MCF 10A (cell line): ENCODE results near the gene PPAT. TPM values are rescaled to one million over a fixed set of nuclear protein-coding genes. Genes with fewer than 3 reads are reported as not detected.
A peak's percentile ranks its signal among the peaks of the same experiment; 100 is the strongest.

Experiments
- Bru-seq: library from RNA; stranded (reverse); fragments of 400-500 nt; gene quantifications from one replicate; lab custom pipeline; 2021; lab: Mats Ljungman, UMichigan
- BruChase-seq, 2 experiments: library from RNA; stranded (reverse); fragments of 400-500 nt; gene quantifications; one replicate each; lab custom pipeline; 2021; lab: Mats Ljungman, UMichigan
- BruUV-seq: library from RNA; stranded (reverse); fragments of 400-500 nt; replicated peaks from 2 replicates; lab custom pipeline; 2021; lab: Mats Ljungman, UMichigan
- CTCF ChIA-PET: fragments of 300-600 bp; sonication (Branson Sonifier 250); formaldehyde crosslinking; extraction: SDS; loops from one replicate; lab custom pipeline; 2021; ENCODE audit warnings: antibody characterized with exemption, inconsistent platforms; lab: Yijun Ruan, JAX
- POLR2A ChIA-PET: fragments of 300-600, 350-650 bp; sonication (Branson Sonifier 250); formaldehyde crosslinking; extraction: SDS; loops from one replicate; lab custom pipeline; 2020; ENCODE audit warnings: antibody characterized with exemption, inconsistent platforms; lab: Yijun Ruan, JAX
- DNase-seq: peaks from one replicate; pipeline ENCODE4 v3.0.0-alpha.2; 2018; ENCODE audit not compliant: unreplicated experiment
- H3K27ac Mint-ChIP-seq: one replicate; pipeline ENCODE4 v1.8.0; 2022; ENCODE audit warnings: mild to moderate bottlenecking, low read depth, mixed read lengths; ENCODE audit not compliant: unreplicated experiment
- H3K27me3 Mint-ChIP-seq: one replicate; pipeline ENCODE4 v1.8.0; 2022; ENCODE audit warnings: mixed read lengths; ENCODE audit not compliant: insufficient read depth, unreplicated experiment
- H3K36me3 Mint-ChIP-seq: one replicate; pipeline ENCODE4 v1.8.0; 2022; ENCODE audit warnings: mild to moderate bottlenecking, moderate library complexity, mixed read lengths; ENCODE audit not compliant: insufficient read depth, unreplicated experiment
- H3K4me1 Mint-ChIP-seq: one replicate; pipeline ENCODE4 v1.8.0; 2022; ENCODE audit warnings: mixed read lengths; ENCODE audit not compliant: insufficient read depth, unreplicated experiment
- H3K4me3 Mint-ChIP-seq: one replicate; pipeline ENCODE4 v1.8.0; 2022; ENCODE audit warnings: mild to moderate bottlenecking, moderate library complexity, mixed read lengths; ENCODE audit not compliant: unreplicated experiment
- H3K9me3 Mint-ChIP-seq: one replicate; pipeline ENCODE4 v1.8.0; 2022; ENCODE audit warnings: mixed read lengths; ENCODE audit not compliant: unreplicated experiment
- intact Hi-C: fragments of 100-400 bp; cut with micrococcal nuclease; formaldehyde crosslinking; loops from 2 replicates; pipeline ENCODE4 v1.14.1; 2022
- long read RNA-seq: library from polyadenylated mRNA; stranded (forward); transcript quantifications from one replicate; pipeline ENCODE4 v2.0.0, GENCODE V29; 2022
- total RNA-seq: library from RNA; stranded (reverse); gene quantifications from 2 replicates; pipeline ENCODE4 v1.2.3, GENCODE V29; 2022
- TF ChIP-seq, protein P1 (sequence below): fragments of 200-600 bp; IDR thresholded peaks from one replicate; pipeline ENCODE4 v1.8.0; 2022; ENCODE audit warnings: antibody characterized with exemption, mild to moderate bottlenecking; ENCODE audit not compliant: unreplicated experiment

Gene PPAT
- total RNA-seq (35.0 and 47.0 TPM in 2 replicates), Bru-seq, nascent RNA (percentile 85 among the genes with signal in this experiment), BruChase-seq, experiment 1, labeled RNA remaining after a 6-hour chase (percentile 86 among the genes with signal in this experiment), BruChase-seq, experiment 2, labeled RNA remaining after a 2-hour chase (percentile 79 among the genes with signal in this experiment)
- long read RNA-seq, full-length matches to known transcripts: 137 of 158 reads
- long read RNA-seq, partial matches to known transcripts: 2 of 158 reads
- long read RNA-seq, other reads (novel, unspliced or antisense): 19 of 158 reads

DNA sequence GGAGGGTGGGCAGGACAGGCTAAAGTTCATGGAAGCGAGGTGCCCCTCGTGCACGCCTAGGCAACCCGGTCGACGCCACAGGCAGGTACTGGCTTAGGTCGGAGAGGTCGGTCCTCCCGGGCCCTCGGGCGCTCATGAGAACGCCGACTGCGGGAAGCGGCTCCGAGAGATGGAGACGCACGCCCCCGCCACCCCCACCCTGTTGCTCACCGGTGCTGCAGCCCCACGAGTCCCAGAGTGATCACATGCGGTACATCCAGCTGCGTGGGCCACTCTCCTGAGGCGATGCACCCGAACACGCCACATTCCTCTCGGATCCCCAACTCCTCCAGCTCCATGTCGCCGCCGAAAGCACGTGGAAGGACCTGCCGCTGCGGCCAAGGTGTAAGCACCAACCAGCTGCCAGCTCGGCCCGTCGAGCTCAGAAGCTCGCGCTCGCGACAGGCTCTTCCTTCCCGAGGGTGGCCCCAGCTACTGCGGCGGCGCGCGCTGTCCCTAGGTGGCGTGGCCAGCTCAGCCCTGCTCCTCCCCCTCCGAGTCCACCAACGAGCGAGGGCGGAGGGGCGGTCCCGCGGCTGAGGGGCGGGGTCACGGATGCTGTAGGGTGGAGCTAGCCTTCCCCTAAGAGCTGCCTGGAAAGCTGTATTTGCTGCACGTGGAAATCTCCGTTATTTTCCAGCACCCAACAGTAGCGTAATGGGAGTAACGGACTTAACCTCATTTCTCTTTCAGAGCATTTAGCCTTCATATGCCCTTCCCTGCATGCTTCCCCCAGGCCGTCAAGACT, at the start of gene PPAT:
TSS of gene PPAT (minus strand) at position 476 of the 787 bp plus-strand sequence. CDS start at position 338, 138 bp downstream.
- TF ChIP-seq, protein P1, sequence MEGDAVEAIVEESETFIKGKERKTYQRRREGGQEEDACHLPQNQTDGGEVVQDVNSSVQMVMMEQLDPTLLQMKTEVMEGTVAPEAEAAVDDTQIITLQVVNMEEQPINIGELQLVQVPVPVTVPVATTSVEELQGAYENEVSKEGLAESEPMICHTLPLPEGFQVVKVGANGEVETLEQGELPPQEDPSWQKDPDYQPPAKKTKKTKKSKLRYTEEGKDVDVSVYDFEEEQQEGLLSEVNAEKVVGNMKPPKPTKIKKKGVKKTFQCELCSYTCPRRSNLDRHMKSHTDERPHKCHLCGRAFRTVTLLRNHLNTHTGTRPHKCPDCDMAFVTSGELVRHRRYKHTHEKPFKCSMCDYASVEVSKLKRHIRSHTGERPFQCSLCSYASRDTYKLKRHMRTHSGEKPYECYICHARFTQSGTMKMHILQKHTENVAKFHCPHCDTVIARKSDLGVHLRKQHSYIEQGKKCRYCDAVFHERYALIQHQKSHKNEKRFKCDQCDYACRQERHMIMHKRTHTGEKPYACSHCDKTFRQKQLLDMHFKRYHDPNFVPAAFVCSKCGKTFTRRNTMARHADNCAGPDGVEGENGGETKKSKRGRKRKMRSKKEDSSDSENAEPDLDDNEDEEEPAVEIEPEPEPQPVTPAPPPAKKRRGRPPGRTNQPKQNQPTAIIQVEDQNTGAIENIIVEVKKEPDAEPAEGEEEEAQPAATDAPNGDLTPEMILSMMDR: no peak

DNA sequence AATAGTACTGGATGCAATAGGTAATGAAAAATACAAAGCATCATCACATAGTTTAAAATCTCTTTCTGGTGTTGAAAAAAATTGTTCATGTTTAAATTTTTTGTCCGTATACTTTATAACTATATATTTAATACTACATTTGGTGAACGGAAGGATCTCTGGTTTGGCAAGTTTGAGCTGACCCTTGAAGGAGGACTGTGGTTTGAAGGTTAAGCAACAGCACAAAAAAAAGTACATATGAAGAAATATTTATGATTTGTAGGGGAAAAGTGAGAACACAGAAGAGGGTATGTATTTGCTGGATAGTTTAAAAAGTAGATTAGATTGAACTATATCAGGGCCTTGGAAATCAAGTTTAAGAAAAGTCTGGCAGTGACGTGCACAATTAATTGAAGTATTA, 45.3 kb upstream of the PPAT start:
- no TSS peak for BruUV-seq
- ChIA-PET CTCF (interaction anchor here (0.8 to 1.0 kb wide), 2 partner anchors 10 to 64 kb away, joined by 3 to 4 read pairs; no protein-coding TSS in a partner anchor), POLR2A (interaction anchor here (0.7 to 1.4 kb wide), 5 partner anchors 12 to 319 kb away, joined by 3 to 7 read pairs (median 3); partner anchors contain the start of gene AASDH)
- Mint-ChIP-seq H3K36me3 (peaks cover 94% of the 10 kb centered on the region), H3K4me3 (no peak overlapping the region), H3K4me1 (no peaks in the 10 kb centered on the region), H3K27me3 (no peaks in the 10 kb centered on the region), H3K9me3 (no peaks in the 10 kb centered on the region), H3K27ac (no peak overlapping the region)
- TF ChIP-seq, protein P1: no peak
- intact Hi-C loops: no loop called here
- DNase-seq: no peak

More for the DNA sequence above, at the start of gene PPAT:
- BruUV-seq: no TSS peak
- Mint-ChIP-seq H3K36me3 (peaks cover 13% of the 10 kb centered on the region), H3K27me3 (no peaks in the 10 kb centered on the region), H3K9me3 (no peaks in the 10 kb centered on the region), H3K4me1 (peaks cover 22% of the 10 kb centered on the region), H3K4me3 (peak within 1 kb of the TSS; percentile 95), H3K27ac (peak within 1 kb of the TSS; percentile 91)
- CTCF ChIA-PET: interaction anchor here (0.7 to 3.6 kb wide), 14 partner anchors 10 to 401 kb away, joined by 3 to 35 read pairs (median 5); partner anchors contain the start of genes AASDH and SRP72
- POLR2A ChIA-PET: interaction anchor here (0.6 to 8.1 kb wide), 35 partner anchors 10 to 1037 kb away, joined by 3 to 131 read pairs (median 4); partner anchors contain the start of genes AASDH, CEP135, NOA1 and POLR2B
- intact Hi-C loops: loop anchor here (2.0 kb wide), 2 partner anchors 25 to 49 kb away; partner anchors contain the start of gene AASDH
- DNase-seq: peak; percentile 98

DNA sequence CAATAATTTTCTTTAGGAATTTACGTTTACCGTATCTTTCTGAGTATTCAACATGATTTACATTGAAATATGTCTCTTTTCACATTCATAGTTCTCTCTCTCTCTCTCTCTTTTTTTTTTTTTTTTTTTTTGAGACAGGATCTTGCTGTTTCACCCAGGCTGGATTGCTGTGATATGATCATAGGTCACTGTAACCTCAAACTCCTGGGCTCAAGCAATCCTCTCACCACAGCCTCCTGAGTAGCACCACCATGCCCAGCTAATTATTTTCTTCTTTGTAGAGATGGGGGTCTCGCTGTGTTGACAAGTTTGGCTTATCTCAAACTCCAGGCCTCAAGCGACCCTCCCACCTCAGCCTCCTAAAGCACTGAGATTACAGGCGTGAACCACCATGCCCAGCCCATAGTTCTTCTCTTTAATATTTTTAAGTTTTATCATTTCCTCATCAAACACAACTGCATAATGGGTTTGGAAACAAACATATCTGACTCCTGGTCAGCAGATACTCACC, 41.8 kb upstream of the PPAT start:
- no peak for DNase-seq
- TSS peak; percentile 3 for BruUV-seq
- no peak overlapping the region for H3K27ac Mint-ChIP-seq
- no peaks in the 10 kb centered on the region for H3K27me3 Mint-ChIP-seq
- POLR2A ChIA-PET: interaction anchor here (0.8 kb wide), 1 partner anchor 41 kb away, joined by 3 read pairs; the partner anchor contains the start of gene PAICS
- H3K4me3 Mint-ChIP-seq: no peak overlapping the region
- CTCF ChIA-PET: no interaction called here
- TF ChIP-seq, protein P1: no peak
- no peaks in the 10 kb centered on the region for H3K9me3 Mint-ChIP-seq
- H3K36me3 Mint-ChIP-seq: peaks cover 94% of the 10 kb centered on the region
- no peaks in the 10 kb centered on the region for H3K4me1 Mint-ChIP-seq
- intact Hi-C loops: no loop called here
